GM19351 (cell line): ENCODE results near the gene HSD17B10.
A peak's percentile ranks its signal among the peaks of the same experiment; 100 is the strongest.
"Not testable (repeated sequence)": the region's sequence is repeated elsewhere in the genome, so short reads cannot be mapped to it uniquely, and the experiment has no call there.

ENCODE experiments used
- ATAC-seq: cut with Tn5 transposase; IDR thresholded peaks from one replicate; pipeline ENCODE4 v1.9.1; 2021; ENCODE audit warnings: mild to moderate bottlenecking, moderate library complexity; ENCODE audit not compliant: unreplicated experiment

Gene HSD17B10

DNA sequence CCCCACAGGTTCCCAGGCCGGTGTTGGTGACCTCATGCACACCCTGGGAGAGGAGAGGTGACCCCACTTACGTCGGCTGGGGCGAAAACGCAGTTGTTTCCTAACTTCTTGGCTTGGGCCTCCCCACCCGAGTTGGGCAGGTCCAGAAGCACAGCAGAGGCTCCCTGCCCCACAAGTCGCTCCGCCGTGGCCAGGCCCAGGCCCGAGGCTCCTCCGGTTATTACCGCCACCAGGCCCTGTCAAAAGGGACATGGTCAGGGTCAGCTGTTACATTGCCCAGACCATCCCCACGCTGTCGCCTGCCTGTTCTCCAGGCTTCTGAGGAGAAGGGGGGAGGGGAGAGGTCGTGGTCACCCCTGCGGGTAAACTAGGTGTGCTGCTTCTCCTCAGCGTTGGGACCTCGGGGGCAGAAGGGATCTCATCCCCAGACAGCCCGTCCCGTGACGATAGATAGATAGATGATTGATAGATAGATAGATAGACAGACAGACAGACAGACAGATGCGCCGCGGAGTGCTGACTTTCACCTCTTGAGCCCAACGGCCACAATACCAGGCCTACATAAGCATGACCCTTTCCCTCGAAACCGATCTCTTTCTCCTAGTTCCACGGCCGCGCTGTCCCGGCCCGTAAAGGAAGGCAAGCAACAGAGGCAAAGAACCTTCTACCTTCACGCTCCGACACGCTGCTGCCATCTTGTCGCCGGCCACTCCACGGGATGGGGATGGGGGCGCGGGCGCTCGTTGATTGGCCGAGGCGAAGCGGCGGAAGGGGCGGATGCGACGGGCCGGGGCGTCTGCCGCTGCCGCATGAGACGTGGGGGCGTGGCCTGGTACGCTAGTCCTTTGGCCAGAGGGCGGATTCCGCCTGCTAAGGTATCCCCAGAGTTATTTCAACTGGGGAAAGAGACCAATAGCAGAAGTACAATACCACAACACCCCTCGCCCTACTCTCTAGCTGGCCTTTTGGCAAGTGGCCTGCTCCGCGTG is at the start of gene HSD17B10:
TSS of gene HSD17B10 (minus strand) at position 720 of the 989 bp plus-strand sequence. CDS start at position 695, 25 bp downstream.
- peak; percentile 94 for ATAC-seq

DNA sequence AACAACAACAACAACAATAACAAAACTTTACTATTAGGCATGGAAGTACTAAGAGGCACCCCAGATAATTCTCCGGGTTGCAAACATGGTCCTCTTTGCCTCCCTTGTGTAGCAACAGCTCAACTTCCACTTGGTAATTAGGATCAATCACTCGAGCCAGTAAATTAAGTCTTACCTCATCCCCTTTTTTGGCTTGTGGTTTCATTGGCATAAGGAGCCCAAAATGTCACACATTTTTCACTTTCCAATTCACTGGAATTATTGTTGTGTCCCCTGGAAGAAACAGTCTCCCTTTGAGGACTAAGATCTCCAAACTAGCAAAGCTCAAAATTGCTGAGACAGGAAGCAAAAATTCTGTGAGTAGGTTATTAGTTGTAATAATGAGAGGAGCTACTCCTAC is 49.2 kb upstream of the HSD17B10 start:
- ATAC-seq: no peak

DNA sequence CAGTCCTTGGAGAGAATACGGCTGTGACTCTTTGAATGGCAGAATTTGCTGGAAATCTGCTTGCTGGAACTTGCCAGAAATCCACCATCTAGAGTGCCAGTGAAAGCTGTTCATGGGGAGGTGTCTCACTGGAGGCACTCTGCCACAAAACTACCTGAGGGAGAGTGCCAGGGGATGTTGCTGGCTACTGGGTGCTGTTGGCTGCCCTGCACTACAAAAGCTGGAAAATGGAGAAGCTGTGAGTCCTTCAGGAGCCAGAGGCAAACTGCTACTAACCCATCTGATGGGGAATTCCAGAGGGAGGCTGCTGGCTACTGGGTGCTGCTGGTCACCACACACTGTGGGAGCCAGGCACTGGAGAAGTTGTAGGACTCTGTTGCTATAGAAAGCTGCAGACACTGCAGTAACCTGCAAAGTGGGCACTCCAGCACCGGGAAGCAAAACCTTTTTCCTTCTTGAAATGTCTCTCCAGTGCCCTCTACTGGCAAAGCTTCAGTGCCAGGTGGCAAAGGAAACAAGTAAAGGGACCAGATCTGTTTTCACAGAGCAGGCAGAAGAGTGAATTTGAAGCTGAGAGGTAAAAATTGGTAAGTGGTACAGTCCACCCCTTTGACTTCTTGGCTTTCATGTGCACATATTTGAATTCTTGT is 47.8 kb upstream of the HSD17B10 start:
- ATAC-seq: no peak

DNA sequence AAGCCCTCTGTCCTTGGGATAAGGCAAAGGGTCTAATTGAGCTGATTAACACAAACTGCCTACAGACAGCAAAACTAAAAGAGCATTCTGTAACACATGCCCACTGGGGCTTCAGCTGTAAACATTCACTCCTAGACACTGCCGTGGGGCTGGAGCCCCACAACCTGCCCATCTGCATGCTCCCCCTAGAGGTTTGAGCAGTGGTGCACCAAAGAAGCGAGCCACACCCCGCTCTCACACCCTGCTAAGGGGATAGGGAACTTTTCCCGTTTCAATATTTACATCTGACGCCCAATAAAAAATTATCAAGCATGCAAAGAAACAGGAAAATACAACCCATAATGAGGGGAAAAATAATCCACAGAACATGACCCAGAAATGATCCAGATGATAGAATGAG is 46.9 kb upstream of the HSD17B10 start:
- ATAC-seq: no peak

DNA sequence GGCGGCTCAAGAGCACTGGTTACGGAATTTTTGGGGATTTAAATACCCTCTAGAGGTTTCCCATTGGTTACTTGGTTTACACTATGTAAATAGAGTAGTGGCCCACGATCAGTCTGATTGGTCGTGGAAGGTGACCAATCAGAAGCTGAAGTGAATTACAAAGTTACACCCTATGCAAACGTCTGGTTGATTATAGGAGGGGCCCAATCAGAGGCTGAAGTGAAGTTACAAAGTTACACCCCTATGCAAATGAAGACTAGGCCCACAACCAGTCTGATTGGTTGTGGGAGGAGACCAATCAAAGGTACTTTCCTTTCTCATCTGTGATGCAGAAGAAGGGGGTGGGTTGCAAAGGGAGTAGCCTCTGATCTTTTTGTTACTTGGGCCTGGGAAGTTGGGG is 45.1 kb upstream of the HSD17B10 start:
- ATAC-seq: no peak

DNA sequence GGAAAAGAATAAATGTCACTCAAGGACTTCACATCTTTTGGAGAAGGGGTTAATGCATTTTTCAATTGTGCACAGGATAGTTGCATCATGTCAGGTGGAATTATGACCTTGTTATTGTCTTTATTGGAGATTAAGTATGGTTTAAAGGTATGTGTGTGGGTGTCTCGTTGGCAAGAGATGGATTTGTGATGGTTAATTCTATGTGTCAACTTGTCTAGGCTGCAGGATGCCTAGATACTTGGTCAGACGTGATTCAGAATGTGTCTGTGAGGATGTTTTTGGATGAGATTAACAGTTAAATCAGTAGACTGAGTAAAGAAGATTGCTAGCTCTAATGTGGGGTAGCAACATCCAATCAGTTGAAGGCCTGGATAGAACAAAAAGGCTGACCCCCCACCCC is 42.2 kb upstream of the HSD17B10 start:
- no peak for ATAC-seq

GRCh38 chrX:53474707-53475106 is 40.5 kb upstream of the HSD17B10 start:
- no peak for ATAC-seq

DNA sequence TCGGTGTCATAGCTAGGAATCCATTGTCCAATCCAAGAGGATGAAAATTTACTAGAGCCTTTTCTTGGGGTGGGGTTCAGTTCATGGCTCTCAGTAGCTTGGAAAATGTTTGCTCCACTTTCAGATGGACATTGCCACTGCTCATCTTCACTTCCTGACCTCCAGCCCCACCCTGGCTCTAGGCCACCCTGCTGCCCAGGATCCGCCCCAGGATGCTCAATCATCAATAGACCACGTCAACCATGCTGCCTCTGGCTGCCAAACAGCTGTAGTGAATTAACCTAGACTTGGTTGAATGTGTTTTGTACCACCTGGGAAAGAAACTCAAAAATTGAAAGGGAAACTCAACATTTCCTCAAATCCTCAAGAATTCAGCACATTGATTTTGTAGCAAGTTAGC is 37.2 kb upstream of the HSD17B10 start:
- no peak for ATAC-seq

DNA sequence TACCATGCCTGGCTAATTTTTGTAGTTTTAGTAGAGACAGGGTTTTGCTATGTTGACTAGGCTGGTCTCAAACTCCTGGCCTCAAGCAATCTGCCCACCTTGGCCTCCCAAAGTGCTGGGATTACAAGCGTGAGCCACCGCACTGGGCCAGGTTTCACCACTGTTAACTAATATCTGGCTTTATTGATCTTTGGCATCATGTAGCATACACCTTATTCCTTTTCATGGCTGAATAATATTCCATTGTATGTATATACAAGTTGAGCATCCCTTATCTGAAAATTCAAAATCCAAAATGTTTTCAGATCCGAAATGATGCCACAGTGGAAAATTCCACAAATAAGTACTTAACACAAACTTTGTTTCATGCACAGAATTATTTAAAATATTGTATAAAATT is 34.5 kb upstream of the HSD17B10 start:
- not testable (repeated sequence) for ATAC-seq

- no peak for ATAC-seq
Measured at GRCh38 chrX:53458082-53458481, 23.9 kb upstream of the HSD17B10 start.

DNA sequence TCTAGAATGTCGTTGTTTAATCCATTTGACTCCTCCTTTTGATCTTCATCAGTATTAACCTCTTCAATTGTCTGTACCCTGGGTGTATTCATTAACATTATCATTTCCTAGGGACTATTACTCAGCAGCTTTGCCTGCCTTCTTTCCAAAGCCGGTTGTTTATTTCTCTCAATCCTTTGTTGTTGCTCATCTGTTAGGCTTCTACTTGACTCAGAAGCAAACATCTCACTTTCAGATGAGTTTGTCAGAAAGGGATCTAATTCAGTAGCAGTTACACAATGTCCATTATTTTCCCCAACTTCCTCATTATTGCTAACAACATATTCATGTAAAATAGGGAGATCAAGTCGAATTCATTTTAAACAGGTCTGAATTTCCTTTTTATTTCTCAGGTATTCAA is 22.1 kb upstream of the HSD17B10 start:
- ATAC-seq: no peak

DNA sequence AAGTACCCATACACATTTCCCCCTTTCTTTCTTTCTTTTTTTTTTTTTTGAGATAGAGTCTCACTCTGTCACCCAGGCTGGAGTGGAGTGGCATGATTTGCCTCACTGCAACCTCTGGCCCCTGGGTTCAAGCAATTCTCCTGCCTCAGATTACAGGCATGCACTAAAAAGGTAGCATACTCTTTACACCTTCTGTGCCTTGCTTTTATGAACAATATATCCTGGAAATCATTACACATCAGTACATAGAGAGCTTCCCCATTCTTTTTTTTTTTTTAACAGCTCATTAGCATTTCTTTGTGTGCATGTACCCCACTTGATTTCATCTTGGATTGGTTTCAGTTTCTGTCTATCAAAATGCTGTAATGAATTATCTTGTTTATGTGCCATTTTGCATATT is 18.6 kb upstream of the HSD17B10 start:
- no peak for ATAC-seq

DNA sequence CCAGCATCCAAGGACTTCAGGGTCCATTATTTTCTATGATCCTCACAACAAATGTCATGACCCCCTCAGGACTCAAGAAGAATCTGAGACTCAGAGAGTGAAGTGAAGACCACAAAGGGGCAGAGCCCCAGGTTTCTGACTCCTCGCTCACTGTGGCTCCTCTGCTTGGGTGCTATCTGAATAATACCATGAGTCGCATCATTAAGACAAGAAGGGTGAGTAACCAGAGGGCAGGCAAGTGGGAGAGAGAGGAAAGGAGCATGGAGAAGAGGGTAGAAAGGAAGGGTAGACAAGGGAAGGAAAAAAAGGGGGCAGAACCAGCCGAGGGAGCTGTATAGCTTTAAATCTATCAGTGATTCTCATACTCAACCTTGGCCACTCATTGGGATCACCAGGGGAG is 15.5 kb upstream of the HSD17B10 start:
- ATAC-seq: no peak

DNA sequence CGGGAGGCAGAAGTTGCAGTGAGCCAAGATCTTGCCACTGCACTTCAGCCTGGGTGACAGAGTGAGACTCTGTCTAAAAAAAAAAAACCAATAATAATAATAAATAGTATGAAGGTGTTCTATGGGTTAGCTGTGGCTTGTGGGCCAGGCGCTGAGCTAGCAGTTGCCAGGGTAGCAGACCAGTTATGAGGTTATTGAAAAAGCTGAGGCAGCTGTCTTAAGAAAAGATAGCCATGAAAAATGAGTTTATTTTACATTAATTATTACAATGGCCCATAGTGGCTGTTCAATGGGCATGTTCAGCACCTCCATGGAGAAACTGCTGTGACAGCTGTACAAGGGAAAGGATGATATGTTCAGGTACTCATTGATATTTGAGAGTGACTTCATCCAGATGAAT is 13.3 kb upstream of the HSD17B10 start:
- no peak for ATAC-seq

DNA sequence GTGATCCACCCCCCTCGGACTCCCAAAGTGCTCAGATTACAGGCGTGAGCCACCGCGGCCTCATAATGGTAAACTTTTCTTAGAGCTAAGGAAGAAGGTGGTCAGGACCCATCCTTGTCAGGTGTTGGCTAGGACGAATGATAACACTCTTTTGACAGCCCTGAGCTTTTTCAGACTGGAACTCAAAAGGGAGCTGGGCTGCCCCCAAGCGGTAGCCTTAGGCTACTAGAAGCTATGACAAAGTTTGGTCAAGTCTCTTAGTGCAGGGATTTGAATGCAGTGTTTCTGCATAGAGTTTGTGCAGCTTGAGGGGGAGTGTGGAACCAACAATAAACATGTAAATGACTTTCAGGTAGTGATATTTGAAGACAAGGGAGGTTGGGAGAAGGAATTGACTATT is 11.8 kb upstream of the HSD17B10 start:
- ATAC-seq: peak; percentile 58

GRCh38 chrX:53442322-53442631 is 8.1 kb upstream of the HSD17B10 start:
- ATAC-seq: no peak

DNA sequence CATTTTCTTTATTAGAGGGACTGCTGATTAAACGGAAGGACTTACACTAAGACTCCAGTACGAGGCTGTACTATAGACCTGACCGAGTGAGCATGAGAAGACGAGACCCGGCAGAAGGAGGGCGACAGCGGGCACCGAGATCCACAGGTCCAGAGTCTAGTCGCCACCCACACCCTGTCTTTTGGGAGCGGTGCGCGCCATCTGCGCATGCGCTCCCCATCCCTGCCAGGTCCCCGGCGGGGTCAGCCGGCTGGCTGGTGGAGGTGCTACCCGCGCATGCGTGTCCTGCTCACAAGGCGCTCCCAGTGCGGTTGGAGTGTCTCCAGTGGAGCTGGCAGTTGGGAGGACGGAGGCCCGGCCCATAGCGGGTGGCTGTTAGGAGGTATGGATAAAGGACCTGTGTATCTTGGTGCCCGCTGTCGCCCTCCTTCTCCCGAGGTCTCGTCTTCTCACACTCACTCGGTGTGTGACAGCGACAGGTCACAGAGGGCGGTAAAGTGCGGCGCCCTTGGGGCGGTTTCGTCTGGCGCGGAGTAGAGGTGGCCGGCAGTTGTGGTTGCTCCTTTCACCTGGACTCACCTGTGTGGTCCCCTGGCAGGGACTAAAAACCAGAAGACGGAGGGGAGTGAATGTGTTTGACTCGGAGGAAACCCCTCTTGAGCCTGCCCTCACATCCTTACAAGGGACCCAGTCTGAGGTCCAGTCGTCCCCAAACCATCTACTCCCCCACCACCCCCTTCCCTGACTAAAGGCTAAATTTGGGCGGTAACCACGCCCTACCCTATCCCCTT is 7.6 kb upstream of the HSD17B10 start:
- peak; percentile 69 for ATAC-seq

GRCh38 chrX:53440621-53441517 is 6.7 kb upstream of the HSD17B10 start:
- no peak for ATAC-seq

GRCh38 chrX:53440101-53440500 is 5.9 kb upstream of the HSD17B10 start:
- ATAC-seq: no peak

- no peak for ATAC-seq
Measured at GRCh38 chrX:53438832-53439230, 4.7 kb upstream of the HSD17B10 start.
